ENCODE results near the gene CTAG1A. TPM values are rescaled to one million over a fixed set of nuclear protein-coding genes. Genes with fewer than 3 reads are reported as not detected.
A peak's percentile ranks its signal among the peaks of the same experiment; 100 is the strongest.
"Not testable (repeated sequence)": the region's sequence is repeated elsewhere in the genome, so short reads cannot be mapped to it uniquely, and the experiment has no call there.

Gene CTAG1A
- total RNA-seq, 1 experiment from 2014 or later = not detected

GRCh38 chrX:154549766-154550165 lies 35.2 kb upstream of the CTAG1A start:
- H3K27ac ChIP-seq = no peak overlapping the region
- H3K9me3 ChIP-seq (replicated peaks) = no peaks in the 10 kb centered on the region
- H3K4me3 ChIP-seq = no peak overlapping the region
- H3K27me3 ChIP-seq (replicated peaks) = no peaks in the 10 kb centered on the region
- DNase-seq (ENCODE audit: low read depth in 1 of 2, low spot score in 2 of 2) = peak in 1 of 2 experiments; percentile 32
- peaks cover 24% of the 10 kb centered on the region for H3K4me1 ChIP-seq (replicated peaks)
- H3K36me3 ChIP-seq = peaks cover 29% of the 10 kb centered on the region

GRCh38 chrX:154552112-154552806 lies 32.7 kb upstream of the CTAG1A start:
- H3K9me3 ChIP-seq (replicated peaks); DNase-seq (ENCODE audit: low read depth in 1 of 2, low spot score in 2 of 2); H3K27me3 ChIP-seq (replicated peaks); H3K27ac ChIP-seq; H3K4me3 ChIP-seq: not testable (repeated sequence)
- Histone ChIP-seq H3K4me1 (replicated peaks) (peaks cover 19% of the 10 kb centered on the region), H3K36me3 (peaks cover 22% of the 10 kb centered on the region)

- not testable (repeated sequence) for DNase-seq (ENCODE audit: low read depth in 1 of 2, low spot score in 2 of 2); H3K9me3 ChIP-seq (replicated peaks); H3K27me3 ChIP-seq (replicated peaks); H3K27ac ChIP-seq; H3K4me1 ChIP-seq (replicated peaks); H3K4me3 ChIP-seq
- H3K36me3 ChIP-seq = peaks cover 15% of the 10 kb centered on the region
Observed at GRCh38 chrX:154558060-154558690, 26.8 kb upstream of the CTAG1A start.

- not testable (repeated sequence) for H3K27ac ChIP-seq; H3K9me3 ChIP-seq (replicated peaks); H3K27me3 ChIP-seq (replicated peaks); H3K4me1 ChIP-seq (replicated peaks); H3K4me3 ChIP-seq; H3K36me3 ChIP-seq; DNase-seq (ENCODE audit: low read depth in 1 of 2, low spot score in 2 of 2)
Observed at GRCh38 chrX:154558896-154559295, 26.0 kb upstream of the CTAG1A start.

- H3K4me3 ChIP-seq; H3K27ac ChIP-seq; DNase-seq (ENCODE audit: low read depth in 1 of 2, low spot score in 2 of 2); H3K4me1 ChIP-seq (replicated peaks); H3K9me3 ChIP-seq (replicated peaks); H3K27me3 ChIP-seq (replicated peaks); H3K36me3 ChIP-seq: not testable (repeated sequence)
Observed at GRCh38 chrX:154560326-154560725, 24.6 kb upstream of the CTAG1A start.

GRCh38 chrX:154562295-154562694 lies 22.6 kb upstream of the CTAG1A start:
- DNase-seq (ENCODE audit: low read depth in 1 of 2, low spot score in 2 of 2); H3K9me3 ChIP-seq (replicated peaks); H3K4me3 ChIP-seq; H3K27me3 ChIP-seq (replicated peaks); H3K4me1 ChIP-seq (replicated peaks); H3K36me3 ChIP-seq; H3K27ac ChIP-seq: not testable (repeated sequence)

- DNase-seq (ENCODE audit: low read depth in 1 of 2, low spot score in 2 of 2); H3K4me3 ChIP-seq; H3K27me3 ChIP-seq (replicated peaks); H3K27ac ChIP-seq; H3K4me1 ChIP-seq (replicated peaks); H3K36me3 ChIP-seq; H3K9me3 ChIP-seq (replicated peaks): not testable (repeated sequence)
Observed at GRCh38 chrX:154570361-154570760, 14.6 kb upstream of the CTAG1A start.

GRCh38 chrX:154573061-154573460 lies 11.9 kb upstream of the CTAG1A start:
- H3K27ac ChIP-seq, H3K4me3 ChIP-seq, H3K36me3 ChIP-seq: not testable (repeated sequence)

GRCh38 chrX:154575076-154575475 lies 9.9 kb upstream of the CTAG1A start:
- not testable (repeated sequence) for DNase-seq (ENCODE audit: low read depth in 1 of 2, low spot score in 2 of 2); H3K9me3 ChIP-seq (replicated peaks); H3K4me3 ChIP-seq; H3K27me3 ChIP-seq (replicated peaks); H3K27ac ChIP-seq; H3K4me1 ChIP-seq (replicated peaks); H3K36me3 ChIP-seq

More at GRCh38 chrX:154573061-154573460, 11.9 kb upstream of the CTAG1A start:
- H3K9me3 ChIP-seq (replicated peaks); H3K27me3 ChIP-seq (replicated peaks); DNase-seq (ENCODE audit: low read depth in 1 of 2, low spot score in 2 of 2); H3K4me1 ChIP-seq (replicated peaks): not testable (repeated sequence)

- not testable (repeated sequence) for DNase-seq (ENCODE audit: low read depth in 1 of 2, low spot score in 2 of 2); H3K4me1 ChIP-seq (replicated peaks); H3K36me3 ChIP-seq; H3K27me3 ChIP-seq (replicated peaks); H3K27ac ChIP-seq; H3K9me3 ChIP-seq (replicated peaks); H3K4me3 ChIP-seq
Observed at GRCh38 chrX:154582994-154583393, 1.9 kb upstream of the CTAG1A start.

- DNase-seq (ENCODE audit: low read depth in 1 of 2, low spot score in 2 of 2); H3K4me1 ChIP-seq (replicated peaks); H3K27ac ChIP-seq; H3K4me3 ChIP-seq; H3K36me3 ChIP-seq; H3K9me3 ChIP-seq (replicated peaks); H3K27me3 ChIP-seq (replicated peaks): not testable (repeated sequence)
Observed at GRCh38 chrX:154590415-154590814, 5.5 kb downstream of the CTAG1A start.

GRCh38 chrX:154592505-154592904 lies 7.6 kb downstream of the CTAG1A start:
- no peaks in the 10 kb centered on the region for H3K9me3 ChIP-seq (replicated peaks)
- H3K27me3 ChIP-seq (replicated peaks) = no peaks in the 10 kb centered on the region
- no peak overlapping the region for H3K4me3 ChIP-seq
- H3K27ac ChIP-seq = no peak overlapping the region
- DNase-seq (ENCODE audit: low read depth in 1 of 2, low spot score in 2 of 2) = no peak
- H3K36me3 ChIP-seq = no peaks in the 10 kb centered on the region
- no peaks in the 10 kb centered on the region; the same call in 1 of the 2 replicates for H3K4me1 ChIP-seq (replicated peaks)

GRCh38 chrX:154593201-154593600 lies 8.3 kb downstream of the CTAG1A start:
- no peaks in the 10 kb centered on the region for H3K9me3 ChIP-seq (replicated peaks)
- no peaks in the 10 kb centered on the region; the same call in 1 of the 2 replicates for H3K4me1 ChIP-seq (replicated peaks)
- DNase-seq (ENCODE audit: low read depth in 1 of 2, low spot score in 2 of 2) = no peak
- H3K36me3 ChIP-seq = no peaks in the 10 kb centered on the region
- H3K4me3 ChIP-seq = no peak overlapping the region
- no peak overlapping the region for H3K27ac ChIP-seq
- H3K27me3 ChIP-seq (replicated peaks) = no peaks in the 10 kb centered on the region

GRCh38 chrX:154594491-154594890 lies 9.6 kb downstream of the CTAG1A start:
- H3K36me3 ChIP-seq = no peaks in the 10 kb centered on the region
- H3K4me1 ChIP-seq (replicated peaks) = no peaks in the 10 kb centered on the region; the same call in 1 of the 2 replicates
- no peak overlapping the region for H3K4me3 ChIP-seq
- H3K27ac ChIP-seq = no peak overlapping the region
- no peaks in the 10 kb centered on the region for H3K9me3 ChIP-seq (replicated peaks)
- no peak for DNase-seq (ENCODE audit: low read depth in 1 of 2, low spot score in 2 of 2)
- H3K27me3 ChIP-seq (replicated peaks) = no peaks in the 10 kb centered on the region
